ENCODE measurements around the gene MAGEF1. TPM values are rescaled to one million over a fixed set of nuclear protein-coding genes. Genes with fewer than 3 reads are reported as not detected.
"Not testable (repeated sequence)": the region's sequence is repeated elsewhere in the genome, so short reads cannot be mapped to it uniquely, and the experiment has no call there.

MAGEF1 gene
- total RNA-seq, 1 donor from 2014 or later = 15.0 TPM

GRCh38 chr3:184737641-184738505 lies 26.0 kb upstream of the MAGEF1 start:
- intact Hi-C loops (cut with micrococcal nuclease) = no loop called here
- peaks cover 4% of the 10 kb centered on the region for H3K4me1 Mint-ChIP-seq
- no peak overlapping the region for H3K4me3 Mint-ChIP-seq
- no peak overlapping the region for H3K27ac Mint-ChIP-seq
- no peaks in the 10 kb centered on the region for H3K9me3 Mint-ChIP-seq
- no peak for DNase-seq
- H3K36me3 Mint-ChIP-seq (ENCODE audit: low read depth) = no peaks in the 10 kb centered on the region
- peaks cover 18% of the 10 kb centered on the region for H3K27me3 Mint-ChIP-seq

GRCh38 chr3:184737063-184737462 lies 25.2 kb upstream of the MAGEF1 start:
- no peaks in the 10 kb centered on the region for H3K9me3 Mint-ChIP-seq
- no peak overlapping the region for H3K27ac Mint-ChIP-seq
- no peak for DNase-seq
- intact Hi-C loops (cut with micrococcal nuclease) = no loop called here
- no peaks in the 10 kb centered on the region for H3K36me3 Mint-ChIP-seq (ENCODE audit: low read depth)
- H3K4me1 Mint-ChIP-seq = peaks cover 4% of the 10 kb centered on the region
- peaks cover 18% of the 10 kb centered on the region for H3K27me3 Mint-ChIP-seq
- no peak overlapping the region for H3K4me3 Mint-ChIP-seq

GRCh38 chr3:184734903-184735701 lies 23.2 kb upstream of the MAGEF1 start:
- H3K4me3 Mint-ChIP-seq = no peak overlapping the region
- intact Hi-C loops (cut with micrococcal nuclease) = no loop called here
- no peak overlapping the region for H3K27ac Mint-ChIP-seq
- H3K27me3 Mint-ChIP-seq = peaks cover 24% of the 10 kb centered on the region
- no peaks in the 10 kb centered on the region for H3K9me3 Mint-ChIP-seq
- H3K36me3 Mint-ChIP-seq (ENCODE audit: low read depth) = no peaks in the 10 kb centered on the region
- no peaks in the 10 kb centered on the region for H3K4me1 Mint-ChIP-seq
- DNase-seq = no peak

GRCh38 chr3:184733971-184734608 lies 22.2 kb upstream of the MAGEF1 start:
- no peak for DNase-seq
- Mint-ChIP-seq H3K27ac (no peak overlapping the region), H3K27me3 (peaks cover 23% of the 10 kb centered on the region), H3K36me3 (ENCODE audit: low read depth) (no peaks in the 10 kb centered on the region), H3K4me3 (no peak overlapping the region), H3K4me1 (no peaks in the 10 kb centered on the region), H3K9me3 (no peaks in the 10 kb centered on the region)
- intact Hi-C loops (cut with micrococcal nuclease) = no loop called here

- Mint-ChIP-seq H3K9me3 (no peaks in the 10 kb centered on the region), H3K4me3 (no peak overlapping the region), H3K27ac (no peak overlapping the region), H3K36me3 (ENCODE audit: low read depth) (no peaks in the 10 kb centered on the region), H3K4me1 (no peaks in the 10 kb centered on the region), H3K27me3 (peaks cover 19% of the 10 kb centered on the region)
- DNase-seq = no peak
- intact Hi-C loops (cut with micrococcal nuclease) = no loop called here
Measured at GRCh38 chr3:184733181-184733580, 21.3 kb upstream of the MAGEF1 start.

- Mint-ChIP-seq H3K36me3 (ENCODE audit: low read depth) (no peaks in the 10 kb centered on the region), H3K9me3 (no peaks in the 10 kb centered on the region), H3K27me3 (peaks cover 20% of the 10 kb centered on the region), H3K4me1 (no peaks in the 10 kb centered on the region), H3K27ac (no peak overlapping the region), H3K4me3 (no peak overlapping the region)
- intact Hi-C loops (cut with micrococcal nuclease) = no loop called here
- no peak for DNase-seq
Measured at GRCh38 chr3:184731786-184732537, 20.1 kb upstream of the MAGEF1 start.

- no peaks in the 10 kb centered on the region for H3K36me3 Mint-ChIP-seq (ENCODE audit: low read depth)
- no peaks in the 10 kb centered on the region for H3K9me3 Mint-ChIP-seq
- H3K27ac Mint-ChIP-seq = no peak overlapping the region
- no peaks in the 10 kb centered on the region for H3K4me1 Mint-ChIP-seq
- no peak for DNase-seq
- intact Hi-C loops (cut with micrococcal nuclease) = no loop called here
- H3K27me3 Mint-ChIP-seq = peaks cover 24% of the 10 kb centered on the region
- no peak overlapping the region for H3K4me3 Mint-ChIP-seq
Measured at GRCh38 chr3:184730924-184731323, 19.1 kb upstream of the MAGEF1 start.

GRCh38 chr3:184729154-184729553 lies 17.3 kb upstream of the MAGEF1 start:
- H3K4me3 Mint-ChIP-seq; intact Hi-C loops (cut with micrococcal nuclease): not testable (repeated sequence)

GRCh38 chr3:184728010-184728527 lies 16.2 kb upstream of the MAGEF1 start:
- Mint-ChIP-seq H3K27ac (no peak overlapping the region), H3K9me3 (no peaks in the 10 kb centered on the region), H3K4me1 (no peaks in the 10 kb centered on the region), H3K4me3 (no peak overlapping the region), H3K27me3 (peaks cover 36% of the 10 kb centered on the region), H3K36me3 (ENCODE audit: low read depth) (no peaks in the 10 kb centered on the region)
- DNase-seq = no peak
- intact Hi-C loops (cut with micrococcal nuclease) = no loop called here

More at GRCh38 chr3:184729154-184729553, 17.3 kb upstream of the MAGEF1 start:
- not testable (repeated sequence) for H3K4me1 Mint-ChIP-seq; DNase-seq; H3K27ac Mint-ChIP-seq; H3K36me3 Mint-ChIP-seq (ENCODE audit: low read depth); H3K9me3 Mint-ChIP-seq
- peaks cover 36% of the 10 kb centered on the region for H3K27me3 Mint-ChIP-seq

GRCh38 chr3:184727357-184728009 lies 15.6 kb upstream of the MAGEF1 start:
- H3K4me3 Mint-ChIP-seq = no peak overlapping the region
- H3K4me1 Mint-ChIP-seq = no peaks in the 10 kb centered on the region
- H3K36me3 Mint-ChIP-seq (ENCODE audit: low read depth) = no peaks in the 10 kb centered on the region
- no peaks in the 10 kb centered on the region for H3K9me3 Mint-ChIP-seq
- H3K27ac Mint-ChIP-seq = no peak overlapping the region
- H3K27me3 Mint-ChIP-seq = peaks cover 36% of the 10 kb centered on the region
- intact Hi-C loops (cut with micrococcal nuclease) = loop anchor here (1.0 kb wide), 2 partner anchors 15 to 166 kb away; partner anchors contain the start of genes EPHB3 and MAGEF1
- peak; percentile 82 for DNase-seq

- Mint-ChIP-seq H3K4me1 (no peaks in the 10 kb centered on the region), H3K36me3 (ENCODE audit: low read depth) (no peaks in the 10 kb centered on the region), H3K27me3 (peaks cover 37% of the 10 kb centered on the region), H3K27ac (no peak overlapping the region), H3K4me3 (no peak overlapping the region), H3K9me3 (no peaks in the 10 kb centered on the region)
- DNase-seq = no peak
- intact Hi-C loops (cut with micrococcal nuclease) = no loop called here
Measured at GRCh38 chr3:184726497-184726896, 14.6 kb upstream of the MAGEF1 start.

GRCh38 chr3:184725176-184725719 lies 13.4 kb upstream of the MAGEF1 start:
- no peaks in the 10 kb centered on the region for H3K9me3 Mint-ChIP-seq
- DNase-seq = no peak
- intact Hi-C loops (cut with micrococcal nuclease) = no loop called here
- no peaks in the 10 kb centered on the region for H3K4me1 Mint-ChIP-seq
- H3K27me3 Mint-ChIP-seq = peaks cover 34% of the 10 kb centered on the region
- H3K36me3 Mint-ChIP-seq (ENCODE audit: low read depth) = no peaks in the 10 kb centered on the region
- H3K4me3 Mint-ChIP-seq = no peak overlapping the region
- no peak overlapping the region for H3K27ac Mint-ChIP-seq

All from activated CD4-positive, alpha-beta T cell treated with anti-CD3 and anti-CD28 coated beads, Interleukin-2, amount 10 ng/mL, durations not matched to agents 24 days and 14 days (primary cell).